Hepatic stellate cell (primary cell): ENCODE results near the gene CRHR2.
"Not testable (repeated sequence)": the region's sequence is repeated elsewhere in the genome, so short reads cannot be mapped to it uniquely, and the experiment has no call there.

Experiments
- DNase-seq: peaks from one replicate; pipeline ENCODE4 v3.0.0; 2011; ENCODE audit warnings: low spot score

CRHR2 gene

GRCh38 chr7:30682212-30683083 is at the start of gene CRHR2:
Gene CRHR2, minus strand, starts transcription at chr7:30682456. Its CDS starts 176 bp downstream, at chr7:30682280.
- DNase-seq = no peak

GRCh38 chr7:30731581-30731980 is 49.3 kb upstream of the CRHR2 start:
- no peak for DNase-seq

- no peak for DNase-seq
Measured at GRCh38 chr7:30730996-30731395, 48.7 kb upstream of the CRHR2 start.

DNA sequence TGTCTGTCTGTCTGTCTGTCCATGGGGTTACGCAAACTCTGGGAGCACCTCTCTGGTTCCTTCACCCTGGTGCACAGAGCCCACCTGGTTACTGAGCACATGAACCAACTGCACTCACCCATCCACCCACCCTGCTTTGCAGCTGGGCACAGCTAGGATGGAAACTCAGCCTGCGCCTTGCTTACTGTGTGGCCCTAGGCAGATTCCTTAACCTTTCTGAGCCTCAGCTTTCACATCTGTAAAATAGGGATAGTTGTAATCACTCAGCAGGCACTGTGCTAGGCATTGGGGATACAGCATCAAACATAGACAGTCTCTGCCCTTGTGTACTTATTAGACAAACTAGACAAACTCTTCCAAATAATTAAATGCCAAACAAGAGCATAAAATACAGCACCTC is 47.8 kb upstream of the CRHR2 start:
- no peak for DNase-seq

DNA sequence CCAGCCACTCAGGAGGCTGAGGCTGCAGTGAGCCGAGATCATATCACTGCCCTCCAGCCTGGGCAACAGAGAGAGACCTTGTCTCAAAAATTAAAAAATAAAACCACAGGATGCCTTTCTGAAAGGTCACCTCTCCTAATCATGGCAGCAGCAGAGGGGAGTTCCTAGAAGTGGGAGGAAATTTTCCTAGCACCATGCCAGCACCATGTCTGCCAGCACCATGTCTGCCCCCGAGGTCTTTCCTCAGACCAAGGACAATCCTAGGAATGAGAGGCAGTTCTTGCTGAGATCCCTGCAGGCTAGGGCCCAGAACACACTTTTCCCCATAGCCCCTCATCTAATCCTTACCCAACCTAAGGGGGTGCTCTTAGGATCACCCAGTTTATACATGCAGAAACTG is 47.4 kb upstream of the CRHR2 start:
- DNase-seq = no peak

- DNase-seq = no peak
Measured at GRCh38 chr7:30728591-30729100, 46.4 kb upstream of the CRHR2 start.

GRCh38 chr7:30727061-30727945 is 45.0 kb upstream of the CRHR2 start:
- DNase-seq = no peak

- DNase-seq = no peak
Measured at GRCh38 chr7:30726296-30727006, 44.2 kb upstream of the CRHR2 start.

DNA sequence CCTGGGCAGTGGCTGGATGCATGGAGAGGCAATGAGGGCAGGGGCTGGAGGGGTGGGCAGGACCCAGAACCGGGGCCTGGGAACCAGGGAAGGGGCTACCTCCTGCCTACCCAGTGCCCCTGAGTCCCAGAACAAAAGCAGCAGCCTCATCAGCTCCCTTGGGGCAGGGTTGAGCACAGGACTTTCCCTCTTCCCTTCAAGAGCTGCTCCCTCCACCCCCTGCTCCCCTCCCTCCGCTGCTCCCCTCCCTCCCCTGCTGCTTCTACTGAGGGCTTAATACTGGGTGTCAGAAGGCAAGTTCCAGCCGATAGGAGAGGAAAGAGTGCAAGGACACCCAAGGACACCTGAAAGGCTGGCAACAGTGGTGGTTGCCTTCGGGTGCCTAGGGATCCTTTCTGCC is 41.5 kb upstream of the CRHR2 start:
- DNase-seq = no peak

GRCh38 chr7:30722671-30723070 is 40.4 kb upstream of the CRHR2 start:
- DNase-seq = no peak

DNA sequence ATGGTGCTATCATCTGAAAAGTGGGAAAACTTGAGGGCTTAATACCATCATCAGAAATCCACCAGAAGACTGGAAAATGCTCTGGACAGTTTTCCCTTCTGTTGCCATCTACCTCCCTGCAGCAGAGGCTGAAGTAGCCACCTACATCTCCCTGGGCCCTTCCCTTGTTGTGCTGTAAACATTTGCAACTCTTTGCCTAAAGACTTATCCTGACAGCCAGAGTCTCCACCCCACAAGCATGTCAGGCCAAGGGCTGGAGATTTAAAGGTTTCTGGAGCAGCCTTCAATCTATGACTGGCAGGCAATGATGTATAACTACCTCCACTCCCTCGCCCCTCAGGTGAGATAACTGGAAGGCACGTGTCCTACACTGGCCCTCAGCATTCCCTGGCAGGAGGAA is 39.9 kb upstream of the CRHR2 start:
- DNase-seq = no peak

DNA sequence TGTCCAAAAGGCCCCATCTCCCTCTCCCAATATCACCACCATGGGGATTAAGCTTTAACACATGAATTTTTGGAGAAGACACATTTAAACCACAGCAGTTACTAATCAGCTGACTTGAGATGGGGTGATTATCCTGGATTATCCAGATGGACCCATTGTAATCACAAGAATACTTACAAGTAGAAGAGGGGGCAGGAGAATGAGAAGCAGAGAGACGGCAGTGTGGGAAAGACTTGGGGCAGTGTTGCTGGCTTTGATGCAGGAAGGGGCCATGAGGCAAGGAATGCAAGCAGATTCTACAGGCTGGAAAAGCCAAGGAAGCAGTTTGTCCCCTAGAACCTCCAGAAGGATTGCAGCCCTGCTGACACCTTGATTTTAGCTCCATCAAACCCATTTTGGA is 39.0 kb upstream of the CRHR2 start:
- DNase-seq = no peak

GRCh38 chr7:30719434-30719833 is 37.2 kb upstream of the CRHR2 start:
- not testable (repeated sequence) for DNase-seq

DNA sequence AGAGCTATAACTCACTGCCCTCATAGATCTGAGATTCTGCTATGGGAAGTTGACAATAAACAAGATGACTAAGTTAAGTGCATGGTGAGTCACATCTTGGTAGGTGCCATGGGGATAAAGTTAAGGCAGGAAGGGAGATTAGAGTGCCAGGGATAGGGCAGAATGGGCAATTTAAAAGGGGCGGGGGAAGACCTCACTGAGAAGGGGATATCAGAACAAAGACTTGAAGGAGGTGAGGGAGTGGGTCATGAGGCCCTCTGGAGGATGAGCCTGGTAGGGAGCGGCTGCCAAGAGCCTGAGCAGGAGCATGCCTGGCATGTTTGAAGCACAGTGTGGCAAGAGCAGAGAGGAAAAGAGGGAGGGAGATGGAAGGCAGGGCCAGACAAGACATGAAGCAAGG is 34.9 kb upstream of the CRHR2 start:
- no peak for DNase-seq

- no peak for DNase-seq
Measured at GRCh38 chr7:30714129-30714528, 31.9 kb upstream of the CRHR2 start.

DNA sequence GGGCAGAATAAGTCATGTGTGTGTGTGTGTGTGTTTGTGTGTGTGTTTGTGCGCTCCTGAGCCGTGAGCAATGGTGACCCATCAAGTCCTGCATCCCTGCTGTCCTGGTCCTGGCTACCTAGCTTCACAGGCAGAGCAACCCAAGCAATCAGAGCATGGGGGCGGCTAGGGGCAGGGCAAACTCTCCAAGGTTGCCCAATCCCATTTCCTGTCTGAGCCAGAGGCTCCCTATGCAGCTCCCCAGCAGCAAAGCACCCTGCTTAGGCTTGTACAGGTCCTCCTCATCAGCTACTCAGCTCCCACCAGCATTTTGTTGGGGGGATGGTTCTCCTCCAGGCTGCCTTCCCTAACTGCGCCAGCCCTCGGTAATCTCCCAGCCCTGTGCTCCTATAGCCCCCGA is 31.1 kb upstream of the CRHR2 start:
- DNase-seq = no peak

DNA sequence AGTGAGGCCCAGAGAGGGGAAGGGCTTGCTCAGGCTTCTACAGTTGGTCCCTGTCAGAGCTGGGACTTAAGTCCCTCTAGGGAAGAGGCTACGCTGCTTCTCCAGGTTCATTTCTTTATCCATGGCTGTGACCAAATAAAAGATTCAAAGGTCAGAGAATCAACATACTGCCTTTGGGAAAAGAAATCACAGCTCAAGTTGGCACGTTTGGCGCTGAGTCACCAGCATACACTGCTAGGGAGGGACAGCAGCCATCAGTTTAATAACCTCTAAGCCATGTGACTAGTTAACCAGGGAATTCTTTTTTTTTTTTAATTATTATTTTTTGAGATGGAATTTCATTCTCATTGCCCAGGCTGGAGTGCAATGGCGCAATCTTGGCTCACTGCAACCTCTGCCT is 28.4 kb upstream of the CRHR2 start:
- DNase-seq = no peak

- DNase-seq = no peak
Measured at GRCh38 chr7:30709549-30709948, 27.3 kb upstream of the CRHR2 start.

DNA sequence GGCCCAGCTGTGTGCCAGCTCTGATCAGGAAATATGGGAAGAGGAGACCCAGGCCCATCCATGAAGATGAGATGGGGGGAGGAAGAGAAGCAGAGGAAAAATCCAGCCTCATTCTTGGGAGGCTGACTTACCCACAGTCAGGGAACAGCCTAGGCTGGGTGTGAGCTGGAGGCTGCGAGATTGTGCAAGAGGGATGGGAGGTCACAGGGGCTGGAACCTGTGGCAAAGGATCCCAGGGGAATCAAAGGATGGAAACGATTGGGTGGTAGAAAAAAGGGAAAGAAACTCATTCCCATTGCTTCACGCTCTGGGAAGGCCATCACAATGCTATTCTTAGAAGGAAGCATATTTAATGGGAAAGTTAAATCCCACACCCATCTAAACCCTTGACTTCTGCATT is 26.7 kb upstream of the CRHR2 start:
- DNase-seq = no peak

DNA sequence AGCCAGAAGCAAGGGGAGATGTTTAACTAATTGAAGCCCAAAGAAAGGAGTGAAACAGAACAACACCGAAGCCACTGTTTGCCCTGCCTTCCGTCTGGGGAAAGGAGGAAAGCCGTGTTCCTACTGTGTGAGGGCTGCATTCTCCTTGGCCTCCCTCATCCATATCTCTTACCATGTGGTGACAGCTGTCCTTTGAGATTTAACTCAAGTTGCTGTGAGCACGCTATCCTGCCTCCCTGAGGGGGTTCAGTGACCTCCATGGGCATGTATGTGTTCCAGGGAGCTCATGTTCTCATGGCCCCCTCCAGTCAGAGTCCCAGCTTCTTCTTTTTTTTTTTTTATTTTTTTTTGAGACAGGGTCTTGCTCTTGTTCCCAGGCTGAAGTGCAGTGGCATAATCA is 26.2 kb upstream of the CRHR2 start:
- no peak for DNase-seq

DNA sequence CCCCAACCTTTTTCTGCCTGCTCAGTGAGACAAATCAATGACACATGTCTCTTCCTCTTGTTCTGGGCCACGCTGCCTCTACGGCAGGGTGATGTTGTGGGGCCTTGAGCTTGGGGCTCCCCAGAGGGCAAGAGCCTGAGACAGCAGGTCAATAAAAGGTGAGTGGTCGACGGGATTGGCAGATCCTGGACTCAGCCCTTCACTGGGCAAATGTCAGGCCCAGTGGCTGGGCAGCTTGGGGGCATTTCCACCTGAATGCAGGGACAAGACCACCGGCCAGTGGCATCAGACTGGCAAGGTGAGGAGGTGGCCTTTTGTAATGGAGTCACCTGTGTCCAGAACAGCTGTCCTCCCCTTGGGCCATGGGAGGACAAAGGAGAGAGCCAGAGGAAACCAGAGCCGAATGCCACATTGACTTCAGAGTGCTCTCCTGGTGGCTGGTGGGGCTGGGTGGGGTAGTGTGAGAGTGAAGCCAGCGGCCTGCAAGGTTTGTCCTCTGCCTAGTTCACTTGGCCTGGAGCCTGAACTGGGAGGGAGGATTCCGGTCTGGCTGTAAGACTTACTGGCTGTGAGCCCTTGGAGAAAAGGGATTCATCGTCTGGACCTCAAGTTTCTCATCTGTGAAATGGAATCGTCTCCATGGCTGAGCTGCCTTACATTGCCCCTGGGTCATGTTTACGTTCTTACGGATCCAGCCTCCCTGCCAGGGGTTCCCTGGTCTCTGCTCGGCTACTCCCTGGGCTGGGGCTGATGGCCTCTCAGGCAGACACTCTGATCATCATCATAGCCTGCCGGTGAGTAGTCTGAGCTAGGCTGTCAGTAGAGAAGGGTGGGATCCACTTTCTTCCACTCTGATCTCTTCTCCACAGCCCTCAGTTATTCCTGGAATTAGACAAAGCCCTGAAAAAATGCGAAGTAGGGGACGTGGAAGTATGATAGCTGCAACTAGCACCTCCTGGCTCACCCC is 25.4 kb upstream of the CRHR2 start:
- no peak for DNase-seq
